Sigmoid colon (tissue), 7 donors: ENCODE data around the gene KLHDC9. TPM values are rescaled to one million over a fixed set of nuclear protein-coding genes. Genes with fewer than 3 reads are reported as not detected.
"Not testable (repeated sequence)": the region's sequence is repeated elsewhere in the genome, so short reads cannot be mapped to it uniquely, and the experiment has no call there.

Source experiments
- DNase-seq: peaks from one replicate; pipeline ENCODE4 v3.0.0-alpha.2; 2019
- H3K27ac ChIP-seq, 4 donors: fragments of 200-600 bp; sonication (generic); one replicate each; pipeline ENCODE4 v1.5.1; 2016 to 2019; ENCODE audit warnings: mild to moderate bottlenecking in 1 of 4
- H3K27me3 ChIP-seq, 3 donors: fragments of 200-600 bp; sonication (generic); one replicate each; pipeline ENCODE4 v1.5.1; 2019; ENCODE audit warnings: mild to moderate bottlenecking in 1 of 3
- H3K36me3 ChIP-seq, 4 donors: fragments of 200-600 bp; sonication (generic); one replicate each; pipeline ENCODE4 v1.5.1; 2016 to 2019
- H3K4me1 ChIP-seq, 4 donors: fragments of 200-600 bp; sonication (generic); one replicate each; pipeline ENCODE4 v1.5.1; 2017 to 2019
- H3K4me3 ChIP-seq, 4 donors: fragments of 200-600 bp; sonication (generic); one replicate each; pipeline ENCODE4 v1.5.1; 2017 to 2019; ENCODE audit warnings: mild to moderate bottlenecking in 2 of 4, moderate library complexity in 1 of 4
- H3K9me3 ChIP-seq, 4 donors: fragments of 200-600 bp in 3 of 4; sonication (generic) in 3 of 4; one replicate each; pipeline versions ENCODE4 v1.5.1 to v1.6.1; 2013 to 2019
- EP300 ChIP-seq, 4 donors: sonication (generic); formaldehyde crosslinking; IDR thresholded peaks; one replicate each; pipeline ENCODE4 v1.6.1; 2017; ENCODE audit warnings: antibody characterized with exemption in 4 of 4
- POLR2A ChIP-seq, 2 donors: fragments of 450-650 bp; IDR thresholded peaks; one replicate each; pipeline ENCODE4 v1.6.1; 2016; ENCODE audit warnings: antibody characterized with exemption in 2 of 2, mild to moderate bottlenecking in 2 of 2, moderate library complexity in 2 of 2
- POLR2AphosphoS5 ChIP-seq, 4 donors: sonication (generic); formaldehyde crosslinking; IDR thresholded peaks; one replicate each; pipeline ENCODE4 v1.6.1; 2017; ENCODE audit warnings: antibody characterized with exemption in 4 of 4
- WGBS, 2 donors: extraction: QIAGEN DNeasy Blood & Tissue Kit; methylation state at CpG; one replicate each; pipeline ENCODE4 v1.1.7; 2013; 5-methylcytosine and 5-hydroxymethylcytosine counted together
- intact Hi-C: fragments of 100-400 bp; cut with DNase I; formaldehyde crosslinking; loops from one replicate; pipeline ENCODE4 v1.15.1; 2023
- polyA plus RNA-seq, 3 donors: library from polyadenylated mRNA; stranded (reverse); fragments of 200-250 nt; gene quantifications; one replicate each; pipeline ENCODE4 v1.2.3, GENCODE V29; 2013
- total RNA-seq, 4 donors: library from RNA; depleted of rRNA; stranded (reverse); fragments of >200 nt; gene quantifications; one replicate each; pipeline ENCODE4 v1.1.0, GENCODE V29; 2016
- TF ChIP-seq, protein P1 (sequence below), 4 experiments: fragments of 450-650 bp in 3 of 4; fragments of 200-600 bp in 1 of 4; IDR thresholded peaks; one replicate each; pipeline ENCODE4 v1.5.1; 2016 to 2019; ENCODE audit warnings: antibody characterized with exemption in 4 of 4, mild to moderate bottlenecking in 3 of 4, moderate library complexity in 2 of 4
- donor health status: healthy with polysubstance abuse.
- donor health status: Bipolar disorder and iron deficiency.
- donor health status: healthy.

Gene KLHDC9
- total and polyA plus RNA-seq, 7 donors = 4.7 to 14.1 (median 9.9) TPM

DNA sequence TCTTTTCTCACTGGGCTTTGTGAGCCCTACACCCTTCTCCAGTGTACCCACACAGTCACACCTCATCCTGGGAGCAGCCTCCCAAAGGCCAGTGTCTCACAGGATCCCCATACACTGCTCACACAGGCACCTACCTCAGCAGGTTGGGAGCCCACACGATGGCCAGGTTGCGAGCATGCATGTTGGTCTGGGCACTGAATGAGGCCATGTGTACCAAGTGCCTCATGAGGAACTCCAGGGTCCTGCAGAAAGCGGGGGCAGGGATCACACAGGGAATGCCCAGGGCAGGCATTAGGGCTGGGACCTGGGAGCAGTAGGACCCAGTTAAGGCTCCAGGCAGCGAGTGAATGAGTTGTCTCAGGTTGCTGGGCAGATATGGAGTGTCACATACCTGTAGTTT lies 43.9 kb upstream of the KLHDC9 start:
- Histone ChIP-seq H3K4me1 (no peaks in the 10 kb centered on the region), H3K36me3 (no peaks in the 10 kb centered on the region), H3K9me3 (no peaks in the 10 kb centered on the region), H3K27me3 (peaks cover 0 to 18% (median 5%) of the 10 kb centered on the region in 3 donors), H3K27ac (no peak overlapping the region), H3K4me3 (no peak overlapping the region)
- intact Hi-C loops = no loop called here
- WGBS, 2 donors = 91 to 92% methylated on average over 4 of the region's 4 CpGs
- TF ChIP-seq EP300 (IDR thresholded peaks at IDR 0.05) (no peak), POLR2A (IDR thresholded peaks at IDR 0.05) (no peak), POLR2AphosphoS5 (IDR thresholded peaks at IDR 0.05) (no peak)
- TF ChIP-seq, protein P1, sequence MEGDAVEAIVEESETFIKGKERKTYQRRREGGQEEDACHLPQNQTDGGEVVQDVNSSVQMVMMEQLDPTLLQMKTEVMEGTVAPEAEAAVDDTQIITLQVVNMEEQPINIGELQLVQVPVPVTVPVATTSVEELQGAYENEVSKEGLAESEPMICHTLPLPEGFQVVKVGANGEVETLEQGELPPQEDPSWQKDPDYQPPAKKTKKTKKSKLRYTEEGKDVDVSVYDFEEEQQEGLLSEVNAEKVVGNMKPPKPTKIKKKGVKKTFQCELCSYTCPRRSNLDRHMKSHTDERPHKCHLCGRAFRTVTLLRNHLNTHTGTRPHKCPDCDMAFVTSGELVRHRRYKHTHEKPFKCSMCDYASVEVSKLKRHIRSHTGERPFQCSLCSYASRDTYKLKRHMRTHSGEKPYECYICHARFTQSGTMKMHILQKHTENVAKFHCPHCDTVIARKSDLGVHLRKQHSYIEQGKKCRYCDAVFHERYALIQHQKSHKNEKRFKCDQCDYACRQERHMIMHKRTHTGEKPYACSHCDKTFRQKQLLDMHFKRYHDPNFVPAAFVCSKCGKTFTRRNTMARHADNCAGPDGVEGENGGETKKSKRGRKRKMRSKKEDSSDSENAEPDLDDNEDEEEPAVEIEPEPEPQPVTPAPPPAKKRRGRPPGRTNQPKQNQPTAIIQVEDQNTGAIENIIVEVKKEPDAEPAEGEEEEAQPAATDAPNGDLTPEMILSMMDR (IDR thresholded peaks at IDR 0.05) = no peak
- no peak for DNase-seq

DNA sequence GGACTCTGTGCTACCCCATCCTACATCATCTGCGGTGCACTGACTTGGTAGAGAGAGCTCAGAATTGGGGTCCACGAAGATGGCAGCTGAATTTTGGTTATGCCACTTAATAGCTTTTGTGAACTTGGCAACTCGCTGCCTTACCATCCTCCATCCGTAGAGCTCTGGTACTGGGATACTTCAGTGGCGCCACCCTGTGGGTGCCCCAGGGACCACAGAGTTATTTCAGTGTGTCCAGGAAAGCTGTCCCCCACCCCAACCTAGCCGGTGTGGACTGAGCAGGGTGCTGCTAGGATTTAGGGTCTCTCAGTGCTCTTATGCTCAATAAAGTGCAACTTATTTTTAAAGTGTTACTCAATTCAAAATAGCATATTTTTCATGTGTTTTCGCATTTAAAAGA lies 43.4 kb upstream of the KLHDC9 start:
- H3K27ac ChIP-seq = no peak overlapping the region
- WGBS, 2 donors = 79 to 90% methylated on average over 7 of the region's 7 CpGs
- no peak for DNase-seq
- no peak overlapping the region for H3K4me3 ChIP-seq
- H3K4me1 ChIP-seq = no peaks in the 10 kb centered on the region
- H3K9me3 ChIP-seq = no peaks in the 10 kb centered on the region
- no peaks in the 10 kb centered on the region for H3K36me3 ChIP-seq
- TF ChIP-seq, protein P1 (IDR thresholded peaks at IDR 0.05) = no peak
- TF ChIP-seq POLR2A (IDR thresholded peaks at IDR 0.05) (no peak), EP300 (IDR thresholded peaks at IDR 0.05) (no peak), POLR2AphosphoS5 (IDR thresholded peaks at IDR 0.05) (no peak)
- H3K27me3 ChIP-seq = peaks cover 0 to 18% (median 5%) of the 10 kb centered on the region in 3 donors
- intact Hi-C loops = no loop called here

DNA sequence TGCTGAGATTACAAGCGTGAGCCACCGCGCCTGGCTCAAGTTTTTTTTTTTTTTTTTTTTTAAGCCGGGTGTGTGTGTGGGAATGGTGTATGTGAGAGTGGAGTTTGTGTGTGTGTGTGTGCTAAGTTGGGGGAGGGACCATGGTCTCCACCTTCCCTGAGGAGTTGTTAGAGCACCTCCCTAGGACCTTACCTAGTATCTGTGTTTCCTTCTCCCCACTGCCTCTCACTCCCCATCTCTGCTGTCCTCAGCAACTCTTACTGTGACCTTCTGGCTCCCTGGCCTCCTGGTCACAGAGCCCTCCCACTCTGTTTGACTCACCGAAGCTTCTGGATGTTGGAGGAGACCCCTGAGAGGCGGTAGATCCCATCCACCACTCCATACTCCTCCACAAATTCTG lies 38.9 kb upstream of the KLHDC9 start:
- no peak overlapping the region for H3K4me3 ChIP-seq
- no peaks in the 10 kb centered on the region for H3K36me3 ChIP-seq
- 66 to 85% methylated on average over 6 of the region's 6 CpGs for WGBS, 2 donors
- no peak overlapping the region for H3K27ac ChIP-seq
- no peaks in the 10 kb centered on the region for H3K9me3 ChIP-seq
- DNase-seq = no peak
- intact Hi-C loops = no loop called here
- no peak for TF ChIP-seq EP300 (IDR thresholded peaks at IDR 0.05)
- TF ChIP-seq, protein P1 (IDR thresholded peaks at IDR 0.05) = no peak
- TF ChIP-seq POLR2AphosphoS5 (IDR thresholded peaks at IDR 0.05) = no peak
- TF ChIP-seq POLR2A (IDR thresholded peaks at IDR 0.05) = no peak
- no peaks in the 10 kb centered on the region for H3K4me1 ChIP-seq
- H3K27me3 ChIP-seq = peaks cover 0 to 23% (median 5%) of the 10 kb centered on the region in 3 donors

DNA sequence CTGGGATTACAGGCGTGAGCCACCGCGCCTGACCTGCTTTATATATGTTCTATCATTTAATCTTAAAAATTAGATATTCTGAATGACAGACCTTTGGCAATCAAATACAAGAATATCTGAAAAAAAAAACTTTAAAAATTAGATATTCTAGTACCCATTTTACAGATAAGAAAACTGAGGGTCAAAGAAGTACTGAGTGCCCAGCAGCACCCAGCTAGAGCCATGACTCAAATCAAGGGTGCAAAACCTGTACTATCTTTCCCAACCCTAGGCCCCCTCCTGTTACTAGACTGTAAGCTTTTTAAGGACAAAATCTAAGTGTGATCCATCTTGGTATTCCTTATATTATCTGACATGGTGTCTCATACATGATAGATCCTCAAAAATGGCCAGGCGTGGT lies 36.7 kb upstream of the KLHDC9 start:
- DNase-seq = no peak
- 90 to 94% methylated on average over 4 of the region's 4 CpGs for WGBS, 2 donors
- no peaks in the 10 kb centered on the region for H3K4me1 ChIP-seq
- TF ChIP-seq EP300 (IDR thresholded peaks at IDR 0.05) = no peak
- TF ChIP-seq, protein P1 (IDR thresholded peaks at IDR 0.05) = no peak
- TF ChIP-seq POLR2AphosphoS5 (IDR thresholded peaks at IDR 0.05) = no peak
- TF ChIP-seq POLR2A (IDR thresholded peaks at IDR 0.05) = no peak
- peaks cover 0 to 15% (median 0%) of the 10 kb centered on the region in 3 donors for H3K27me3 ChIP-seq
- no peak overlapping the region for H3K4me3 ChIP-seq
- intact Hi-C loops = no loop called here
- H3K27ac ChIP-seq = no peak overlapping the region
- H3K9me3 ChIP-seq = no peaks in the 10 kb centered on the region
- H3K36me3 ChIP-seq = no peaks in the 10 kb centered on the region

DNA sequence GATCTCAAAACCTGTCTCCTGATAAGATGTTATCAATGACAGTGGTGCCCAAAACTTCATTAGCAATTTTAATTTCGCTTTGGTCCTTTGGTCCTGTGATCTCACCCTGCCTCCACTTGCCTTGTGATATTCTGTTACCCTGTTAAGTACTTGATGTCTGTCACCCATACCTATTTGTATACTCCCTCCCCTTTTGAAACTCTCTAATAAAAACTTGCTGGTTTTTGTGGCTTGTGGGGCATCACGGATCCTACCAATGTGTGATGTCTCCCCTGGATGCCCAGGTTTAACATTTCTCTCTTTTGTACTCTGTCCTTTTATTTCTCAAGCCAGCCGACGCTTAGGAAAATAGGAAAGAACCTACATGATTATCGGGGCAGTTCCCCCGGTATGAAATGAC lies 34.2 kb upstream of the KLHDC9 start:
- WGBS, 2 donors = 76 to 80% methylated on average over 6 of the region's 6 CpGs
- intact Hi-C loops, H3K27ac ChIP-seq, DNase-seq, H3K4me1 ChIP-seq, H3K36me3 ChIP-seq, H3K9me3 ChIP-seq, H3K4me3 ChIP-seq: not testable (repeated sequence)
- peaks cover 0 to 12% (median 0%) of the 10 kb centered on the region in 3 donors for H3K27me3 ChIP-seq

DNA sequence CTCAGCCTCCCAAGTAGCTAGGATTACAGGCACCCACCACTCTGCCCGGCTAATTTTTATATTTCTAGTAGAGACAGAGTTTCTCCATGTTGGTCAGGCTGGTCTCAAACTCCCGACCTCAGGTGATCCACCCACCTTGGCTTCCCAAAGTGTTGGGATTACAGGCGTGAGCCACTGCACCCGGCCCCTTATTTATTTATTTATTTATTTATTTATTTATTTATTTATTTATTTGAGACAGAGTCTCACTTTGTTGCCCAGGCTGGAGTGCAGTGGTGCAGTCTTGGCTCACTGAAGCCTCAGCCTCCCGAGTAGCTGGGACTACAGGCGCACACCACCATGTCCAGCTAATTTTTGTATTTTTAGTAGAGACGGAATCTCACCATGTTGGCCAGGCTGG lies 32.5 kb upstream of the KLHDC9 start:
- H3K4me3 ChIP-seq, H3K36me3 ChIP-seq, H3K9me3 ChIP-seq, H3K27ac ChIP-seq, intact Hi-C loops, DNase-seq, H3K4me1 ChIP-seq: not testable (repeated sequence)
- 95% methylated on average over 7 of the region's 7 CpGs for WGBS, 2 donors
- H3K27me3 ChIP-seq = peaks cover 0 to 12% (median 0%) of the 10 kb centered on the region in 3 donors
